Panc1 (cell line): ENCODE measurements around the gene ARMC2. TPM values are rescaled to one million over a fixed set of nuclear protein-coding genes. Genes with fewer than 3 reads are reported as not detected.

Experiments used
- ATAC-seq: fragments of 200-7000 bp; cut with Tn5 transposase; 2 replicates; pipeline ENCODE4 v1.9.1; 2020; ENCODE audit warnings: mild to moderate bottlenecking, moderate library complexity
- BruUV-seq: library from RNA; stranded (reverse); fragments of 400-500 nt; replicated peaks from 2 replicates; lab custom pipeline; 2021; lab: Mats Ljungman, UMichigan
- CTCF ChIA-PET: fragments of 300-600 bp; sonication (Branson Sonifier 250); formaldehyde crosslinking; loops from one replicate; lab custom pipeline; 2022; ENCODE audit warnings: antibody characterized with exemption; lab: Charles Lee
- POLR2A ChIA-PET: fragments of 300-600 bp; sonication (Branson Sonifier 250); formaldehyde crosslinking; loops from one replicate; lab custom pipeline; 2022; ENCODE audit warnings: antibody characterized with exemption; lab: Charles Lee
- DNase-seq: peaks from one replicate; pipeline ENCODE4 v3.0.0-alpha.2; 2010; ENCODE audit warnings: low read depth, low spot score
- H3K27ac ChIP-seq: 2 replicates; pipeline ENCODE4 v1.5.1; 2011; ENCODE audit warnings: mild to moderate bottlenecking, low read length, inconsistent platforms
- H3K27me3 ChIP-seq: fragments of 200-500 bp; sonication (Bioruptor generic); 2 replicates; pipeline ENCODE4 v1.6.0; 2014; ENCODE audit warnings: low read length, inconsistent platforms; ENCODE audit not compliant: control insufficient read depth, insufficient read depth
- H3K36me3 ChIP-seq: fragments of 200-500 bp; sonication (Bioruptor generic); 2 replicates; pipeline ENCODE4 v1.5.1; 2014; ENCODE audit warnings: inconsistent platforms, mild to moderate bottlenecking, low read length, moderate library complexity; ENCODE audit not compliant: control insufficient read depth, insufficient read depth
- H3K4me1 ChIP-seq: 2 replicates; pipeline ENCODE4 v1.5.1; 2011; ENCODE audit warnings: inconsistent platforms, mild to moderate bottlenecking, low read length, moderate library complexity; ENCODE audit not compliant: control insufficient read depth, insufficient read depth
- H3K4me3 ChIP-seq, 2 experiments: 2 replicates each; pipeline ENCODE4 v1.5.1; 2011 to 2012; ENCODE audit warnings: low read depth in 2 of 2, low read length in 2 of 2, mild to moderate bottlenecking in 2 of 2, inconsistent platforms in 1 of 2, moderate library complexity in 1 of 2
- H3K9me3 ChIP-seq: fragments of 200-500 bp; sonication (Bioruptor generic); 2 replicates; pipeline ENCODE4 v1.5.1; 2014; ENCODE audit warnings: low read depth, mild to moderate bottlenecking, inconsistent platforms, low read length, moderate library complexity; ENCODE audit not compliant: control insufficient read depth, insufficient read depth
- CTCF ChIP-seq: fragments of 450-650 bp; IDR thresholded peaks from 2 replicates; pipeline ENCODE4 v1.5.1; 2017; ENCODE audit warnings: mild to moderate bottlenecking
- POLR2AphosphoS5 ChIP-seq: IDR thresholded peaks from 2 replicates; pipeline ENCODE4 v1.6.1; 2012; ENCODE audit warnings: mild to moderate bottlenecking, low read depth, low read length, moderate library complexity
- REST ChIP-seq, 2 experiments: IDR thresholded peaks; 2 replicates each; pipeline ENCODE4 v1.6.1; 2011 to 2012; ENCODE audit warnings: low read depth in 2 of 2, control low read depth in 1 of 2, low read length in 1 of 2, mild to moderate bottlenecking in 1 of 2, moderate library complexity in 1 of 2; ENCODE audit not compliant: insufficient read depth in 1 of 2
- SIN3A ChIP-seq: IDR thresholded peaks from 2 replicates; pipeline ENCODE4 v1.6.1; 2012; ENCODE audit warnings: low read depth, mild to moderate bottlenecking, low read length, moderate library complexity, borderline replicate concordance; ENCODE audit not compliant: insufficient read depth
- TCF7L2 ChIP-seq: IDR thresholded peaks from 2 replicates; pipeline ENCODE4 v1.6.1; 2011; ENCODE audit warnings: mild to moderate bottlenecking, low read depth, low read length, inconsistent platforms
- in situ Hi-C: cut with HindIII; loops from 2 replicates; pipeline ENCODE4 v1.10.0; 2016; ENCODE audit warnings: low sequenced_read_pairs, low pct_unique_long_range_greater_than_20kb
- intact Hi-C: fragments of 100-400 bp; cut with micrococcal nuclease; formaldehyde crosslinking; loops from one replicate; pipeline ENCODE4 v1.10.0; 2022; ENCODE audit not compliant: unreplicated experiment
- total RNA-seq: library from RNA; stranded (reverse); gene quantifications from one replicate; pipeline ENCODE4 v1.2.1, GENCODE V29; 2021; ENCODE audit not compliant: unreplicated experiment

ARMC2 gene
- total RNA-seq, 1 experiment from 2014 or later, result 9.3 TPM

GRCh38 chr6:108874470-108875160 lies 26.4 kb downstream of the ARMC2 start:
- Histone ChIP-seq H3K27ac (no peak overlapping the region), H3K27me3 (no peaks in the 10 kb centered on the region), H3K36me3 (no peaks in the 10 kb centered on the region), H3K9me3 (no peaks in the 10 kb centered on the region), H3K4me3 (no peak overlapping the region), H3K4me1 (no peaks in the 10 kb centered on the region)
- in situ Hi-C loops, result no loop called here
- ChIA-PET CTCF (no interaction called here), POLR2A (interaction anchor here (0.6 kb wide), 1 partner anchor 9 kb away, joined by 12 read pairs; no protein-coding TSS in a partner anchor)
- intact Hi-C loops, result no loop called here
- no TSS peak for BruUV-seq
- no peak for DNase-seq
- TF ChIP-seq SIN3A, result no peak
- TF ChIP-seq POLR2AphosphoS5, result no peak
- TF ChIP-seq TCF7L2, result no peak
- TF ChIP-seq REST (IDR thresholded peaks at IDR 0.05; ENCODE audit: insufficient read depth in 1 of 2, low read depth in 2 of 2, low read length in 1 of 2), result no peak
- no peak for ATAC-seq

GRCh38 chr6:108875161-108875555 lies 26.9 kb downstream of the ARMC2 start:
- intact Hi-C loops, result no loop called here
- DNase-seq (no peak), ATAC-seq (no peak)
- Histone ChIP-seq H3K27me3 (no peaks in the 10 kb centered on the region), H3K4me1 (no peaks in the 10 kb centered on the region), H3K4me3 (no peak overlapping the region), H3K27ac (no peak overlapping the region), H3K36me3 (no peaks in the 10 kb centered on the region), H3K9me3 (no peaks in the 10 kb centered on the region)
- ChIA-PET CTCF (no interaction called here), POLR2A (interaction anchor here (0.6 kb wide), 1 partner anchor 9 kb away, joined by 12 read pairs; no protein-coding TSS in a partner anchor)
- no TSS peak for BruUV-seq
- in situ Hi-C loops, result no loop called here
- no peak for TF ChIP-seq TCF7L2
- no peak for TF ChIP-seq SIN3A
- TF ChIP-seq REST (IDR thresholded peaks at IDR 0.05; ENCODE audit: insufficient read depth in 1 of 2, low read depth in 2 of 2, low read length in 1 of 2), result no peak
- no peak for TF ChIP-seq POLR2AphosphoS5
- TF ChIP-seq CTCF, result no peak
